Activated CD4-positive, CD25-positive, alpha-beta regulatory T cell treated with anti-CD3 and anti-CD28 coated beads, Interleukin-2, amount 50 U/mL, for 16 hours (primary cell): ENCODE measurements around the gene DMRTA2.
"Not testable (repeated sequence)": the region's sequence is repeated elsewhere in the genome, so short reads cannot be mapped to it uniquely, and the experiment has no call there.

ENCODE experiments used
- DNase-seq: peaks from one replicate; pipeline ENCODE4 v3.0.0-alpha.2; 2020; ENCODE audit warnings: low read depth, low spot score

The DMRTA2 gene

DNA sequence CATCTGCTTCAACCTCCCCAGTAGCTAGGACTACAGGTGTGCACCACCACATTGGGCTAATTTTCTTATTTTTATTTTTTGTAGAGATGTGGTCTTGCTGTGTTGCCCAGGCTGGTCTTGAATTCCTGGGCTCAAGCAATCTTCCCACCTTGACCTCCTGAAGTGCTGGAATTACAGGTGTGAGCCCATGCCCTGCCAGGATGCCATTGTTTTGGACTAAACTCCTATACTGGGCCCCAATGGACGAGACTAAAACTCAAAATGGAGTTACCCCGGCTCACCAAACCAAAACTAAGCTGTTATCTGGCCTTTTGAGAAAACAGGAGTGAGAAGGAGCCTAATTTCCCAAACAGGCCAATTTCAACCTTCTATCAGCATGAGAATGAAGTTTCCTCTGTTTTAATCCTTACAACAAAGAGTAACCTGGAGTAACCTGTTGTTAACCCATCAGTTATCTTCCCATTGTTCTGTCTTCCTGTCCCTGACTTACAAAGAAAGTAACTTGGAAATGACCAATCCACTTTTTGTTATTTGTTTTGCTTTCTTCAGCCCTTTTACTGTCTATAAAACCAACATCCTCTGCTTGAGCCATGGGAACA is 29.6 kb downstream of the DMRTA2 start:
- no peak for DNase-seq

DNA sequence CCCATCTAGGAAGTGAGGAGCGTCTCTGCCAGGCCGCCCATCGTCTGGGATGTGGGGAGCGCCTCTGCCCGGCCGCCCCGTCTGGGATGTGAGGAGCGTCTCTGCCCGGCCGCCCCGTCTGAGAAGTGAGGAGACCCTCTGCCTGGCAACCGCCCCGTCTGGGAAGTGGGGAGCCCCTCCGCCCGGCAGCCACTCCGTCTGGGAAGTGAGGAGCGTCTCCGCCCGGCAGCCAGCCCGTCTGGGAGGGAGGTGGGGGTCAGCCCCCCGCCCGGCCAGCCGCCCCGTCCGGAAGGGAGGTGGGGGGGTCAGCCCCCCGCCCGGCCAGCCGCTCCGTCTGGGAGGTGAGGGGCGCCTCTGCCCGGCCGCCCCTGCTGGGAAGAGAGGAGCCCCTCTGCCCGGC is 41.7 kb downstream of the DMRTA2 start:
- not testable (repeated sequence) for DNase-seq

DNA sequence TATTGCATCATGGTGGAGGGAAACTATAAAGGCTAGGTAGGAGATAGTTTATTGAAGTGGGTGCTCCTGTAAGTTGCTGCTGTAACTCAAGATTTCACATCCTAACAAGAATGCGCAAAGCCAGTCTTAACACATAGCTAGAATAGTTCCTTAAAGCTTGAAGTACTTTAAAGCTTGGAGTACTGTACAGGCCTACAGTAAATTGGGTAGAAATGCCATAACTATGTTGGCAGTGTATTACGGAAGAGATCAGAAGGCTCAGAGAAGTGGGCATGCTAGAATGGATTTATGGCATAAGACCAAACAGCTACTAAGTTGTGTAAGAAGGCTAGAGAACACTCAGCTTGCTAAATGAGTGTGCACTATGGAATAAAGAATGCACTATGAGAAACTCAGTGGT is 44.5 kb downstream of the DMRTA2 start:
- no peak for DNase-seq

DNA sequence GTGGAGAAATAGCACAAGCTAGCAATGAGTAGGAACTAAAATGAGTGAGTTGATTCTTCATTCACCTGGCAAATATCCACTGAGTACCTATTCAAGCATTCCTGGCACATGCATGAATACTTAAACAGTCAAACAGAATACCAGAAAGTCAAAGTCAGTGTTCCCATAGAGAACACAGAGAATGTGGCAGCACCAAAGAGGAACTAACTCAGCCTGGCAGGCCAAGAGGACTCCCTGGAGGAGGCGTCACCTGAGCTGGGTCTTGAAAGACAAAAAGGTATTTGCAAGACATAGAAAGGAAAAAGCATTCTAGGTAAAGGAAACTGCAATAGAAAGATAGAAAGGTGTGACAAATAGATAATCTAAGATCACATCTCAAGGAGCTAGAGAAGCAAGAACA is 49.7 kb downstream of the DMRTA2 start:
- no peak for DNase-seq

DNA sequence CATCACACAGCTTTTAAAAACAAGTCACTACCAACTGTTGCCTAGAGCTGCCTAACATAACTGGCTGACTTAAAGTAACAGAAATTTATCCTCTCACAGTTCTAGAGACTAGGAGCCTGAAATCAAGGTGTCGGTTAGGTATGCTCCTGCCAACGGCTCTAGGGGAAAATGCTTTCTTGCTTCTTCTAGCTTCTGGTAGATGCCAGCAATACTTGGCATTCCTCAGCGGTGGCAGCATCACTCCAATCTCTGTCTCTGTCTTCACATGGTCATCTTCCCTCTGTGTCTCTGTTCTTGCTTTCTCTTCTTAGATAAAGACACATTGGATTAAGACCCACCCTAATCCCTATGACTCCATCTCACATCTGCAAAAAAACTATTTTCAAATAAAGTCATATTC is 51.5 kb downstream of the DMRTA2 start:
- no peak for DNase-seq

DNA sequence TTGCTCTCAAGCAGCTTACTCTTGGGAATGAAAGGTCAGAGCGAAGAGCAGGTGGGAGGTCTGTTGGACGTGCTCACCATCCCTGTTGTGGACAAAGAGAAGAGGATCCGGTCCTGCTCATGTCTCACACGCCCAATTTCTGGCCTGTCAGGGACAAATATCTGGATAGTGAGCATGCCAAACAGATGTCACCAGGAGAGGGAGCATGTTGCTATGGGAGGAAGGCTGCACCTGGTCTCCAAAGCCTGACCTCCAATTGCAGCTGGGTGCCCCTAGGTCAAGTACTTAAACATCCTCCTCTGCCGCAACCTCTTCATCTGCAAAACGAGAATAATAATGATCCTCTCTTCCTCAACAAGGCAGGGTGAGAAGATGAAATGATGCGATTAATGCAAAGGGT is 53.4 kb downstream of the DMRTA2 start:
- no peak for DNase-seq

DNA sequence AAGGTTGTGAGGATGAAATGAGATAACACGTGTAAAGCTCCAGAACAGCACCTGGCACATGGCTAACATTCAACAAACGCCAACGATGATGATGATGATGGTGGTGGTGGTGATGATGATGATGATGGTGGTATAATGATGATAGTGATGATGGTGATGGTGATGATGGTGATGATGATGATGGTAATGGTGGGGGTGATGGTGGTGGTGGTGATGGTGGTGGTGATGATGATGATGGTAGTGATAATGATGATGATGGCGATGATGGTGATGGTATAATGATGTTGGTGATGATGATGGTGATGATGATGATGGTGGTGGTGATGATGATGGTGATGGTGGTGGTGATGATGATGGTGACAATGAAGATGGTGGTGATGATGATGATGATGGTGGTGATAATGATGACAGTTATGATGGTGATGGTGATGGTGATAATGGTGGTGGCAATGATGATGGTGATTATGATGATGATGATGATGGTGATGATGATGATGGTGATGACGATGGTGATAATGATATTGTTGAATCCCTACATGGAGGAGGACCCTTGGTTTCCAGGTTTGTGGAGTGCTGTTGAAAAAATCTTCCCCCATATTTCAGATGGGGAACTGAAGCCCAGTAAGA is 54.1 kb downstream of the DMRTA2 start:
- no peak for DNase-seq

DNA sequence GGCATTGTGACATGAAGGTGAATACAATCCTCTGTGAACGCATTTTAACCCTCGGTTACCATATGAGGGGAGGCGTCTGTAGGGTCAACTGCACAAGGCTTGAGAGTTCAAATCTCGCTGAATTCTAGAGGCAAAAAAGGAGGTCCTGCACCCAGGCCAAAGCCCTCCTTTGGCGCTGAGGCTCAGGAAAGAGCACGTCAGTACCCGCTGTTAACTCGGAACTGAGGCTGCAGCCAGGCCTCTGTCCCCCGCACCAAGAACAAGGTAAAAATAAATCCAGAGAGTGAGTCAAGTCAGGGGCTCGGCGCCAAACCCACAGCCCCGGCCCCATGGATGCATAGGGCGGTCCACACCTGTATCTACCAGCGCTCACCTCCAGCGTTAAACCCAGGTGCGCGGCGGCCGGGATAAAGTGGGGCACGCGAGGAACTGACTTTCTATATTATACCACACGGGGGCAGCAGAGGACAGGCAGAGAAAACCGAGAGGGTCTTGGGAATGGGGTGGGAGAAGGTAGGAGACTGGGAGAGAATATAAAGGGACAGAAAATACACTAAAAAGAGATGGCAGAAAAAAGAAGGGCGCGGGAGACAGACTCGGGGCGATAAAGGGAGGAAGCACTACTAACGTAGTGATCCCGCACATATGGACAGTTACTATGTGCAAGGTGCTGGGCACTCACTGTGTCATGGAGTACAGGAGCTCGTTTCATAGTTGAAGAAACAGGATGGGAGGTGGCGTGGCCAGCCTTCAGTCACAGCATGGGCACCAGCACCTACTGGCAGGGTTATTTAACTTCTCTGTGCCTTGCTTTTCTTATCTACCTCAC is 54.9 kb downstream of the DMRTA2 start:
- DNase-seq, result no peak
